K562 (cell line): ENCODE results near the gene TAF11. TPM values are rescaled to one million over a fixed set of nuclear protein-coding genes. Genes with fewer than 3 reads are reported as not detected.
A peak's percentile ranks its signal among the peaks of the same experiment; 100 is the strongest.

Experiments used
- ARID4B ChIP-seq: sonication (generic); formaldehyde crosslinking; IDR thresholded peaks from 2 replicates; pipeline ENCODE4 v1.8.0; 2022; ENCODE audit warnings: mild to moderate bottlenecking, missing genetic modification reagents
- CCAR2 ChIP-seq: fragments of 200-400 bp; formaldehyde crosslinking; IDR thresholded peaks from 2 replicates; pipeline ENCODE4 v1.6.1; 2017; ENCODE audit warnings: mild to moderate bottlenecking, low read depth, low read length
- CHCHD3 ChIP-seq: fragments of 250-450 bp; sonication (Bioruptor Pico); IDR thresholded peaks from 2 replicates; pipeline ENCODE4 v2.1.2; 2022; ENCODE audit warnings: mild to moderate bottlenecking
- E2F1 ChIP-seq: sonication (generic); formaldehyde crosslinking; IDR thresholded peaks from 2 replicates; pipeline ENCODE4 v1.8.1; 2023; ENCODE audit warnings: mild to moderate bottlenecking, missing genetic modification reagents, moderate library complexity
- E2F4 ChIP-seq: sonication (generic); formaldehyde crosslinking; IDR thresholded peaks from 2 replicates; pipeline ENCODE4 v1.8.0; 2022; ENCODE audit warnings: mild to moderate bottlenecking, low read depth, missing genetic modification reagents
- HDAC6 ChIP-seq: IDR thresholded peaks from 2 replicates; pipeline ENCODE4 v1.6.1; 2012; ENCODE audit warnings: low read depth, mild to moderate bottlenecking, control low read depth, inconsistent platforms, low read length, moderate library complexity
- KDM5B ChIP-seq: fragments of 200-600 bp; sonication (generic); IDR thresholded peaks from 2 replicates; pipeline ENCODE4 v1.6.1; 2012; ENCODE audit warnings: low read depth, mild to moderate bottlenecking, moderate library complexity, low read length, control low read depth, inconsistent platforms; ENCODE audit not compliant: insufficient replicate concordance
- NBN ChIP-seq: fragments of 450-650 bp; IDR thresholded peaks from 2 replicates; pipeline ENCODE4 v1.6.1; 2016; ENCODE audit warnings: low read depth, mild to moderate bottlenecking
- NCOA6 ChIP-seq: fragments of 450-650 bp; IDR thresholded peaks from 2 replicates; pipeline ENCODE4 v1.6.1; 2017; ENCODE audit warnings: mild to moderate bottlenecking
- PYGO2 ChIP-seq: fragments of 450-650 bp; IDR thresholded peaks from 2 replicates; pipeline ENCODE4 v1.6.1; 2016; ENCODE audit warnings: mild to moderate bottlenecking, missing genetic modification characterization, moderate library complexity, missing compliant biosample characterization
- RBM25 ChIP-seq: fragments of 200-400 bp; formaldehyde crosslinking; IDR thresholded peaks from 2 replicates; pipeline ENCODE4 v1.6.1; 2018; ENCODE audit warnings: low read length, low read depth, moderate library complexity; ENCODE audit not compliant: severe bottlenecking
- SNIP1 ChIP-seq: fragments of 450-650 bp; IDR thresholded peaks from 2 replicates; pipeline ENCODE4 v1.7.1; 2017; ENCODE audit warnings: low read depth, mild to moderate bottlenecking
- U2AF2 ChIP-seq: fragments of 200-400 bp; formaldehyde crosslinking; optimal IDR thresholded peaks from 2 replicates; pipeline ENCODE3; 2017; ENCODE audit warnings: low read depth, mild to moderate bottlenecking, low read length
- UBTF ChIP-seq, 2 experiments: IDR thresholded peaks; 2 replicates each; pipeline ENCODE4 v1.6.1; 2012; ENCODE audit warnings: improper control_type of control experiment in 2 of 2, low read depth in 2 of 2, low read length in 2 of 2, borderline replicate concordance in 1 of 2
- ZBED1 ChIP-seq: IDR thresholded peaks from 2 replicates; pipeline ENCODE4 v1.6.1; 2014
- ZNF354B ChIP-seq: fragments of 250-450 bp; sonication (Bioruptor Pico); IDR thresholded peaks from 2 replicates; pipeline ENCODE4 v1.4.0; 2020
- ZNF644 ChIP-seq: fragments of 200-800 bp; sonication (Bioruptor generic); IDR thresholded peaks from 2 replicates; pipeline ENCODE4 v1.6.1; 2016; ENCODE audit warnings: low read depth, missing genetic modification characterization, missing compliant biosample characterization
- ZSCAN29 ChIP-seq: fragments of 450-650 bp; IDR thresholded peaks from 2 replicates; pipeline ENCODE4 v1.6.1; 2017
- polyA plus RNA-seq, 8 experiments: library from polyadenylated mRNA; depleted of rRNA in 4 of 8; stranded (reverse) in 5 of 8; unstranded in 3 of 8; fragments of >200 nt; fragmentation: Nextera tagmentation in 2 of 8; fragmentation: Illumina TruSeq in 1 of 8; extraction: Ambion mirVana in 2 of 8; extraction: Trizol in 1 of 8; gene quantifications; 2 replicates each; pipeline versions ENCODE4 v1.2.1 to v1.2.3, GENCODE V29; 2011 to 2014; ENCODE audit warnings: inconsistent platforms in 1 of 8, missing spikeins in 1 of 8
- total RNA-seq, 7 experiments: library from RNA; depleted of rRNA in 6 of 7; stranded (reverse); fragments of >200 nt in 6 of 7; fragmentation: Illumina TruSeq in 2 of 7; extraction: Trizol in 2 of 7; gene quantifications; 2 replicates each; pipeline versions ENCODE4 v1.2.1 to v1.2.3, GENCODE V29; 2011 to 2021; ENCODE audit warnings: low replicate concordance in 1 of 7

The TAF11 gene
- total and polyA plus RNA-seq, 9 of the 15 experiments (the other 6 are each of a cell fraction or from before 2014, with no cell fraction given) = 40.9 to 91.9 (median 71.9) TPM

- 0 out of 2 replicates have a peak, but pooled peaks have one; percentile 13 for TF ChIP-seq E2F1 (CRISPR knock-in tag)
- TF ChIP-seq SNIP1 = no peak
- peak; percentile 30 to 73; a peak in 1 of 4 replicates for TF ChIP-seq UBTF (IDR thresholded peaks at IDR 0.05; ENCODE audit: borderline replicate concordance in 1 of 2, low read depth in 2 of 2, low read length in 2 of 2)
- no peak for TF ChIP-seq RBM25
- TF ChIP-seq ZNF644 (tag) = no peak
- TF ChIP-seq E2F4 = peak; percentile 81
- TF ChIP-seq ZBED1 = no peak
- no peak for TF ChIP-seq CCAR2
- peak; percentile 91 for TF ChIP-seq ARID4B
- TF ChIP-seq ZNF354B (CRISPR knock-in tag) = no peak
- no peak for TF ChIP-seq NCOA6
- no peak for TF ChIP-seq PYGO2 (tag)
- no peak for TF ChIP-seq U2AF2
- TF ChIP-seq CHCHD3 = no peak
- TF ChIP-seq ZSCAN29 = peak; percentile 27; the same call in 1 of the 2 replicates
- TF ChIP-seq NBN = peak; percentile 94
- TF ChIP-seq HDAC6 = no peak
- TF ChIP-seq KDM5B = peak; percentile 90
These were observed at the start of gene TAF11 (continued) for GRCh38 chr6:34887753-34888513.
